GM12878 (cell line): ENCODE data around the gene NCAPD2.

ENCODE experiments used
- FOS ChIP-seq: IDR thresholded peaks from 3 replicates; pipeline ENCODE4 v1.6.1; 2011; ENCODE audit warnings: borderline replicate concordance; ENCODE audit not compliant: insufficient read length; ENCODE audit errors: extremely low read depth
- HDAC6 ChIP-seq: fragments of 200-600 bp; sonication (generic); IDR thresholded peaks from one replicate; pipeline ENCODE4 v1.8.0; 2017; ENCODE audit warnings: antibody characterized with exemption; ENCODE audit not compliant: unreplicated experiment
- JUND ChIP-seq: IDR thresholded peaks from 2 replicates; pipeline ENCODE4 v1.6.1; 2012; ENCODE audit warnings: low read depth, mild to moderate bottlenecking, low read length, improper control_type of control experiment, moderate library complexity
- RAD21 ChIP-seq: IDR thresholded peaks from 2 replicates; pipeline ENCODE4 v1.6.1; 2011; ENCODE audit warnings: mild to moderate bottlenecking, low read depth, low read length, moderate library complexity; ENCODE audit not compliant: insufficient read depth
- RCOR1 ChIP-seq: conservative IDR thresholded peaks from 2 replicates; pipeline ENCODE4 v1.6.1; 2012; ENCODE audit warnings: low read depth, low read length, improper control_type of control experiment
- RFX5 ChIP-seq: IDR thresholded peaks from 2 replicates; pipeline ENCODE4 v1.6.1; 2011; ENCODE audit warnings: low read depth, low read length, improper control_type of control experiment
- SIX5 ChIP-seq: IDR thresholded peaks from 2 replicates; pipeline ENCODE4 v1.6.1; 2011; ENCODE audit warnings: mild to moderate bottlenecking, low read depth, low read length, moderate library complexity; ENCODE audit not compliant: severe bottlenecking
- SREBF2 ChIP-seq: IDR thresholded peaks from 2 replicates; pipeline ENCODE4 v1.6.1; 2012; ENCODE audit warnings: mild to moderate bottlenecking, low read length
- TARDBP ChIP-seq: IDR thresholded peaks from 2 replicates; pipeline ENCODE4 v1.6.1; 2016; ENCODE audit warnings: borderline replicate concordance
- TF ChIP-seq, protein P1 (sequence below), 3 experiments: IDR thresholded peaks in 2 of 3; conservative IDR thresholded peaks in 1 of 3; 2 replicates each; pipeline ENCODE4 v1.5.1; 2011; ENCODE audit warnings: low read depth in 3 of 3, low read length in 3 of 3, mild to moderate bottlenecking in 3 of 3, control low read depth in 2 of 3, moderate library complexity in 2 of 3, inconsistent platforms in 1 of 3, mixed read lengths in 1 of 3; ENCODE audit not compliant: control insufficient read depth in 2 of 3, insufficient read depth in 1 of 3; ENCODE audit errors: extremely low read depth in 1 of 3
- TF ChIP-seq, protein P2 (sequence below): IDR thresholded peaks from 2 replicates; pipeline ENCODE4 v1.6.1; 2011; ENCODE audit warnings: borderline replicate concordance, low read depth, mild to moderate bottlenecking, moderate library complexity, low read length; ENCODE audit not compliant: insufficient read depth, poor library complexity, severe bottlenecking
- TF ChIP-seq, protein P3 (sequence below): IDR thresholded peaks from 2 replicates; pipeline ENCODE4 v1.6.1; 2012; ENCODE audit warnings: low read length, inconsistent platforms
- TF ChIP-seq, protein P4 (sequence below): IDR thresholded peaks from 2 replicates; pipeline ENCODE4 v1.6.1; 2011; ENCODE audit warnings: borderline replicate concordance, low read depth, mild to moderate bottlenecking, moderate library complexity, mixed read lengths, low read length; ENCODE audit not compliant: insufficient read depth; ENCODE audit errors: extremely low read length
- TF ChIP-seq, protein P5 (sequence below): fragments of 450-650 bp; IDR thresholded peaks from 2 replicates; pipeline ENCODE4 v1.6.1; 2017; ENCODE audit warnings: low read depth, mild to moderate bottlenecking, moderate library complexity

DNA sequence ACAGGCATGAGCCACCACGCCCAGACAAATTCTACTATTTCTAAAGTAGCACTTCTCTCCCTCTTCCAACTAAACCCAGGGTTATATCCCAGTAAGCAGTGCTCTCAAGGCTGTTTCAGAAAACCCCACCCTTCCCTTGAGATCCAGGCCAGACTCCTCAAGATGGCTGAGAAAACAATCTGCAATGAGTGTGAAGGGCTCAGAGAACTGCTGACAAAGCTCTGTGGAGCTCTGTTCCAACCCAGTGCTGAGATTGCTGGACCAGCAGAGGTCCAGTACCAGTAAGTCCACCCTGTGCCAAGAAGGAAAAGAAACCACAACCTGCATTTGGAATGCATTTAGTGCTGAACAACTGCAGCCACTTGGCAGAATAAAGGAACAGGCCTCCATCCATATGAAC, 65.6 kb downstream of the NCAPD2 start:
- TF ChIP-seq, protein P1, sequence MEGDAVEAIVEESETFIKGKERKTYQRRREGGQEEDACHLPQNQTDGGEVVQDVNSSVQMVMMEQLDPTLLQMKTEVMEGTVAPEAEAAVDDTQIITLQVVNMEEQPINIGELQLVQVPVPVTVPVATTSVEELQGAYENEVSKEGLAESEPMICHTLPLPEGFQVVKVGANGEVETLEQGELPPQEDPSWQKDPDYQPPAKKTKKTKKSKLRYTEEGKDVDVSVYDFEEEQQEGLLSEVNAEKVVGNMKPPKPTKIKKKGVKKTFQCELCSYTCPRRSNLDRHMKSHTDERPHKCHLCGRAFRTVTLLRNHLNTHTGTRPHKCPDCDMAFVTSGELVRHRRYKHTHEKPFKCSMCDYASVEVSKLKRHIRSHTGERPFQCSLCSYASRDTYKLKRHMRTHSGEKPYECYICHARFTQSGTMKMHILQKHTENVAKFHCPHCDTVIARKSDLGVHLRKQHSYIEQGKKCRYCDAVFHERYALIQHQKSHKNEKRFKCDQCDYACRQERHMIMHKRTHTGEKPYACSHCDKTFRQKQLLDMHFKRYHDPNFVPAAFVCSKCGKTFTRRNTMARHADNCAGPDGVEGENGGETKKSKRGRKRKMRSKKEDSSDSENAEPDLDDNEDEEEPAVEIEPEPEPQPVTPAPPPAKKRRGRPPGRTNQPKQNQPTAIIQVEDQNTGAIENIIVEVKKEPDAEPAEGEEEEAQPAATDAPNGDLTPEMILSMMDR (IDR thresholded peaks at IDR 0.05 in 2 of 3, conservative IDR thresholded peaks at IDR 0.05 in 1 of 3; ENCODE audit: control insufficient read depth in 2 of 3, extremely low read depth in 1 of 3, insufficient read depth in 1 of 3, low read depth in 3 of 3, low read length in 3 of 3), result no peak
- no peak for TF ChIP-seq JUND
- TF ChIP-seq RFX5, result no peak
- TF ChIP-seq RCOR1, result no peak
- TF ChIP-seq TARDBP, result no peak
- TF ChIP-seq, protein P2, sequence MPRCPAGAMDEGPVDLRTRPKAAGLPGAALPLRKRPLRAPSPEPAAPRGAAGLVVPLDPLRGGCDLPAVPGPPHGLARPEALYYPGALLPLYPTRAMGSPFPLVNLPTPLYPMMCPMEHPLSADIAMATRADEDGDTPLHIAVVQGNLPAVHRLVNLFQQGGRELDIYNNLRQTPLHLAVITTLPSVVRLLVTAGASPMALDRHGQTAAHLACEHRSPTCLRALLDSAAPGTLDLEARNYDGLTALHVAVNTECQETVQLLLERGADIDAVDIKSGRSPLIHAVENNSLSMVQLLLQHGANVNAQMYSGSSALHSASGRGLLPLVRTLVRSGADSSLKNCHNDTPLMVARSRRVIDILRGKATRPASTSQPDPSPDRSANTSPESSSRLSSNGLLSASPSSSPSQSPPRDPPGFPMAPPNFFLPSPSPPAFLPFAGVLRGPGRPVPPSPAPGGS, result no peak
- no peak for TF ChIP-seq SREBF2
- TF ChIP-seq, protein P3, sequence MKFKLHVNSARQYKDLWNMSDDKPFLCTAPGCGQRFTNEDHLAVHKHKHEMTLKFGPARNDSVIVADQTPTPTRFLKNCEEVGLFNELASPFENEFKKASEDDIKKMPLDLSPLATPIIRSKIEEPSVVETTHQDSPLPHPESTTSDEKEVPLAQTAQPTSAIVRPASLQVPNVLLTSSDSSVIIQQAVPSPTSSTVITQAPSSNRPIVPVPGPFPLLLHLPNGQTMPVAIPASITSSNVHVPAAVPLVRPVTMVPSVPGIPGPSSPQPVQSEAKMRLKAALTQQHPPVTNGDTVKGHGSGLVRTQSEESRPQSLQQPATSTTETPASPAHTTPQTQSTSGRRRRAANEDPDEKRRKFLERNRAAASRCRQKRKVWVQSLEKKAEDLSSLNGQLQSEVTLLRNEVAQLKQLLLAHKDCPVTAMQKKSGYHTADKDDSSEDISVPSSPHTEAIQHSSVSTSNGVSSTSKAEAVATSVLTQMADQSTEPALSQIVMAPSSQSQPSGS, result no peak
- no peak for TF ChIP-seq SIX5
- TF ChIP-seq HDAC6, result no peak
- no peak for TF ChIP-seq RAD21
- no peak for TF ChIP-seq FOS
- TF ChIP-seq, protein P4, sequence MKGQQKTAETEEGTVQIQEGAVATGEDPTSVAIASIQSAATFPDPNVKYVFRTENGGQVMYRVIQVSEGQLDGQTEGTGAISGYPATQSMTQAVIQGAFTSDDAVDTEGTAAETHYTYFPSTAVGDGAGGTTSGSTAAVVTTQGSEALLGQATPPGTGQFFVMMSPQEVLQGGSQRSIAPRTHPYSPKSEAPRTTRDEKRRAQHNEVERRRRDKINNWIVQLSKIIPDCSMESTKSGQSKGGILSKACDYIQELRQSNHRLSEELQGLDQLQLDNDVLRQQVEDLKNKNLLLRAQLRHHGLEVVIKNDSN, result no peak
- TF ChIP-seq, protein P5, sequence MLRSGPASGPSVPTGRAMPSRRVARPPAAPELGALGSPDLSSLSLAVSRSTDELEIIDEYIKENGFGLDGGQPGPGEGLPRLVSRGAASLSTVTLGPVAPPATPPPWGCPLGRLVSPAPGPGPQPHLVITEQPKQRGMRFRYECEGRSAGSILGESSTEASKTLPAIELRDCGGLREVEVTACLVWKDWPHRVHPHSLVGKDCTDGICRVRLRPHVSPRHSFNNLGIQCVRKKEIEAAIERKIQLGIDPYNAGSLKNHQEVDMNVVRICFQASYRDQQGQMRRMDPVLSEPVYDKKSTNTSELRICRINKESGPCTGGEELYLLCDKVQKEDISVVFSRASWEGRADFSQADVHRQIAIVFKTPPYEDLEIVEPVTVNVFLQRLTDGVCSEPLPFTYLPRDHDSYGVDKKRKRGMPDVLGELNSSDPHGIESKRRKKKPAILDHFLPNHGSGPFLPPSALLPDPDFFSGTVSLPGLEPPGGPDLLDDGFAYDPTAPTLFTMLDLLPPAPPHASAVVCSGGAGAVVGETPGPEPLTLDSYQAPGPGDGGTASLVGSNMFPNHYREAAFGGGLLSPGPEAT, result no peak
